ENCODE results near the gene PKIG.
A peak's percentile ranks its signal among the peaks of the same experiment; 100 is the strongest.

The PKIG gene

GRCh38 chr20:44579313-44580081, 2.9 kb upstream of the PKIG start:
- DNase-seq (ENCODE audit: low read depth): no peak
- TF ChIP-seq CTCF (IDR thresholded peaks at IDR 0.05; ENCODE audit: low read length, missing control alignments): no peak
- no peak overlapping the region for H3K4me3 ChIP-seq (replicated peaks; ENCODE audit: low read depth, low read length)

- TF ChIP-seq CTCF (IDR thresholded peaks at IDR 0.05; ENCODE audit: low read length, missing control alignments): no peak
- DNase-seq (ENCODE audit: low read depth): no peak
- H3K4me3 ChIP-seq (replicated peaks; ENCODE audit: low read depth, low read length): no peak overlapping the region
These were observed 1.7 kb upstream of the PKIG start for GRCh38 chr20:44580581-44581268.

GRCh38 chr20:44581515-44581914, 864 bp upstream of the PKIG start:
- no peak for TF ChIP-seq CTCF (IDR thresholded peaks at IDR 0.05; ENCODE audit: low read length, missing control alignments)
- no peak for DNase-seq (ENCODE audit: low read depth)
- no peak overlapping the region for H3K4me3 ChIP-seq (replicated peaks; ENCODE audit: low read depth, low read length)

GRCh38 chr20:44583157-44583556, 778 bp downstream of the PKIG start:
- H3K4me3 ChIP-seq (replicated peaks; ENCODE audit: low read depth, low read length): peak overlapping the region; percentile 61
- DNase-seq (ENCODE audit: low read depth): no peak
- TF ChIP-seq CTCF (IDR thresholded peaks at IDR 0.05; ENCODE audit: low read length, missing control alignments): no peak

- peak overlapping the region; percentile 61 for H3K4me3 ChIP-seq (replicated peaks; ENCODE audit: low read depth, low read length)
- DNase-seq (ENCODE audit: low read depth): no peak
- no peak for TF ChIP-seq CTCF (IDR thresholded peaks at IDR 0.05; ENCODE audit: low read length, missing control alignments)
These were observed 1.8 kb downstream of the PKIG start for GRCh38 chr20:44584162-44584561.

GRCh38 chr20:44585057-44585963, 2.9 kb downstream of the PKIG start:
- H3K4me3 ChIP-seq (replicated peaks; ENCODE audit: low read depth, low read length): no peak overlapping the region
- no peak for DNase-seq (ENCODE audit: low read depth)
- TF ChIP-seq CTCF (IDR thresholded peaks at IDR 0.05; ENCODE audit: low read length, missing control alignments): no peak

Data from fibroblast of pulmonary artery (primary cell).